ENCODE results near the gene LAIR2. TPM values are rescaled to one million over a fixed set of nuclear protein-coding genes. Genes with fewer than 3 reads are reported as not detected.

LAIR2 gene
- total and polyA plus RNA-seq, 2 of the 13 experiments (the other 11 are each of a cell fraction or from before 2014, with no cell fraction given): 1.3 to 1.9 TPM

- TF ChIP-seq PLSCR1 (CRISPR knock-in tag; IDR thresholded peaks at IDR 0.05; ENCODE audit: borderline replicate concordance): no peak
- peak; percentile 60; the same call in 1 of the 2 replicates for TF ChIP-seq XBP1 (CRISPR knock-in tag; IDR thresholded peaks at IDR 0.05)
- no peak for TF ChIP-seq ASH2L (IDR thresholded peaks at IDR 0.05; ENCODE audit: insufficient read length, low read depth, low read length)
- peak; percentile 76; the same call in 1 of the 2 replicates for TF ChIP-seq SIN3A (IDR thresholded peaks at IDR 0.05; ENCODE audit: borderline replicate concordance, low read depth, low read length)
- no peak for TF ChIP-seq ZNF414 (CRISPR knock-in tag; IDR thresholded peaks at IDR 0.05)
- TF ChIP-seq HDAC6 (IDR thresholded peaks at IDR 0.05; ENCODE audit: low read depth, low read length): no peak
- TF ChIP-seq ZBTB20 (CRISPR knock-in tag; IDR thresholded peaks at IDR 0.05; ENCODE audit: borderline replicate concordance, low read depth): 0 out of 2 replicates have a peak, but pooled peaks have one; percentile 14
- TF ChIP-seq HNRNPH1 (optimal IDR thresholded peaks at IDR 0.05; ENCODE audit: low read depth, low read length): no peak
- peak; percentile 84 for TF ChIP-seq ZNF891 (CRISPR knock-in tag; IDR thresholded peaks at IDR 0.05)
- peak; percentile 82 for TF ChIP-seq ZBTB25 (CRISPR knock-in tag; IDR thresholded peaks at IDR 0.05)
- no peak for TF ChIP-seq ZNF407 (CRISPR knock-in tag; IDR thresholded peaks at IDR 0.05; ENCODE audit: not compliant biosample characterization)
- TF ChIP-seq ZNF737 (CRISPR knock-in tag; IDR thresholded peaks at IDR 0.05; ENCODE audit: borderline replicate concordance): no peak
- TF ChIP-seq ZNF160 (CRISPR knock-in tag; IDR thresholded peaks at IDR 0.05): peak; percentile 54; the same call in 1 of the 2 replicates
- no peak for TF ChIP-seq FOXA1 (IDR thresholded peaks at IDR 0.05)
- TF ChIP-seq FOXA1 (CRISPR knock-in tag; IDR thresholded peaks at IDR 0.05): 0 out of 2 replicates have a peak, but pooled peaks have one; percentile 23
- no peak for TF ChIP-seq ZNF503 (CRISPR knock-in tag; IDR thresholded peaks at IDR 0.05)
These were observed 39.0 kb upstream of the LAIR2 start, which contains the start of gene LENG9 (continued) for GRCh38 chr19:54463531-54464043.
